MM.1S (cell line): Measurements from ENCODE around the gene PPP6R3.

ENCODE experiments used
- CTCF ChIP-seq: fragments of 300-600 bp; sonication (generic); IDR thresholded peaks from 2 replicates; pipeline ENCODE4 v1.5.1; 2016; ENCODE audit warnings: antibody characterized with exemption, low read length, mixed read lengths
- EZH2 ChIP-seq: fragments of 300-600 bp; sonication (generic); optimal IDR thresholded peaks from 2 replicates; pipeline ENCODE3; 2017; ENCODE audit warnings: low read depth, mild to moderate bottlenecking, antibody characterized with exemption, low read length, mixed read lengths
- EZH2phosphoT487 ChIP-seq: fragments of 300-600 bp; sonication (generic); IDR thresholded peaks from 2 replicates; pipeline ENCODE4 v1.6.1; 2018; ENCODE audit warnings: antibody characterized with exemption, low read length

GRCh38 chr11:68463714-68464113 is 3.2 kb downstream of the PPP6R3 start:
- no peak for TF ChIP-seq CTCF
- no peak for TF ChIP-seq EZH2phosphoT487
- TF ChIP-seq EZH2 = no peak
